Heart left ventricle (tissue), 13 donors: ENCODE data around the gene FAM43A.

Source experiments
- CTCF ChIP-seq, 12 donors: fragments of 200-600 bp; sonication (generic) in 4 of 12; IDR thresholded peaks; one replicate each; pipeline versions ENCODE4 v1.5.0 to v1.8.0; 2018 to 2022; ENCODE audit warnings: antibody characterized with exemption in 12 of 12, mild to moderate bottlenecking in 5 of 12
- POLR2A ChIP-seq, 2 donors: fragments of 450-650 bp; IDR thresholded peaks; one replicate each; pipeline ENCODE4 v1.6.1; 2017; ENCODE audit warnings: antibody characterized with exemption in 2 of 2, mild to moderate bottlenecking in 2 of 2, moderate library complexity in 2 of 2
- donor health status: ischemic (EF 13 %, LVEDD 7.1; RV severe dilation, severe dysfunction).
- donor health status: DM: no; HTN: yes; CAD: no.
- donor health status: DM: no; HTN: no; CAD: no.
- donor health status: ischemic (EF 25% LVEDD 6.9; RV normal size, moderate dysfunction).
- donor health status: ischemic (EF 25% LVEDD 5.7; RV mildly dilated, moderate dysfunction).
- donor health status: ischemic (EF 35%, LVEDD 5.7; RV mildly dilated, moderate dysfunction).
- donor health status: nonischemic (EF 11% LVEDD 7.7; RV severe dilation, severe dysfunction).
- donor health status: DM: yes; HTN: yes; CAD: no.
- donor health status: PGD.
- donor health status: ischemic (EF 29% LVEDD 5.4; RV normal size, mild dysfunction).
- donor health status: nonischemic (EF 23%, LVEDD 6.1; RV moderate dilation, normal function).

- TF ChIP-seq CTCF (IDR thresholded peaks at IDR 0.05) (no peak), POLR2A (IDR thresholded peaks at IDR 0.05) (no peak)
Observed at GRCh38 chr3:194676471-194676870, 9.2 kb upstream of the FAM43A start.
